HG03378 (cell line): Measurements from ENCODE around the gene RBFOX1.

Experiments
- ATAC-seq: cut with Tn5 transposase; IDR thresholded peaks from one replicate; pipeline ENCODE4 v1.9.1; 2021; ENCODE audit warnings: mild to moderate bottlenecking, moderate library complexity; ENCODE audit not compliant: unreplicated experiment

The RBFOX1 gene

GRCh38 chr16:7334801-7335560, 2.3 kb downstream of the RBFOX1 start:
- no peak for ATAC-seq

DNA sequence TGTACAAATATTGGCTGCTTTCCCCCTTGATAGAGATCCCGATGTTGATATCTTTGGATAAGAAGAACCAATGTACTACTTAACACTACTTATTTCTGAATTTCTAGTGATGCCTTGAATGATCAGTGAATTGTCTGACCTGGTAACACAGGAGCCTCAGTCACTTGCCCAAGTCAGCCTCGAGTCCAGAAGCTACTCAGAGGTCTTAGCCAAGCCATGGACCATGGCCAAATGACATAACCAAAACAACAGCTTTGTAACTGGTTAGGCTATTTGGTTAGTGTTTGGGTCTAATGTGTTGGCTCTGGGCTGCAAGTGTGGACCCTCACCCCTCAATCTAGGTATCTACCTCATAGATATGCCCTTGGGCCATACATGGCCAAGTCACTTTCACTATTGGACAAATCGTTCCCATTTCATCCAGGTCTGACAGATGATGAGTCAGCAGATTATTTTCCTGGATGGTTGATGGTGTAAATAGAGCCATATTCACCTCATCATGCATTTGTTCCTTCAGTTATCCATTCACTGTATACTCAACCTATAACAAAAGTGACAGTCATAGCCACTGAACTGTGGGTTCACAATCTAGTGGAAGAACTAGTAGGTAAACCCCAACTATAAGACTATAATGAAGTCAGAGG, 3.5 kb downstream of the RBFOX1 start:
- ATAC-seq: no peak

DNA sequence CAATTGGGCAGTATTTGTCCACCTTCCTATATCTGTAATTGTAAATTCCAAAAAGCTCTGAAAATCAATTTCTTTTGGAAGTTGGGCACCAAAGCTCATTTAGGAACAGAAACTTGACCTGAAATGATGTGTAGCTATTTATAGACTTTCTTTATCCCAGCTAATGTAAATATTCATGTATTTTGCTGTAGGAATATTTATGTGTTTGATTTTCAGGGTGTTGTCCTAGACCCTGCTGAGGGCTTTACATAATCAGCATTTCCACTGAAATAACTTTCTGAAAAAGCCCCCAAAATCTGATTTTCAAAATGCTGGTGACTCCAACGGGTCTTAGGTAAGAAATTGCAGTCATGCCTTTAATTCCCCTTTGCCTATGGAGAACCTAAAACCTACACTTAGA, 4.1 kb downstream of the RBFOX1 start:
- no peak for ATAC-seq

DNA sequence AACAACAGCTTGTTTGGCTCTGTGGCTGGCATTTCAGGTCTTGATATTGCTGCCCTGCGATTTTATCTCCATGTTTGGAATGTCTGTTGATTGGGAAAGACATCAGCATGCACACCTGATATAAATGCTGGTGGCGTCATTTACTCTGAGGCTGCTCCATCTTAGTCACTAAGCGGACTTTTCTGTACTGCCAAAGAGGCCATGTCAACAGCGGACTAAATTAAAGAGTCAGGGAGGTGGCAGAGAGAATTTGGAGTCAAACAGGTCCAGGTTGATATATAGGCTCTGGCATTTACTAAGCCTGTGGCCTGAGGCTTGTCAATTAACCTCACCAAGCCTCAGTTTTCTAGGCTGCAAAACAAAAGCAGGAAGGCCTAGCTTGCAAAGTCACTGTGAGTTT, 6.2 kb downstream of the RBFOX1 start:
- no peak for ATAC-seq

DNA sequence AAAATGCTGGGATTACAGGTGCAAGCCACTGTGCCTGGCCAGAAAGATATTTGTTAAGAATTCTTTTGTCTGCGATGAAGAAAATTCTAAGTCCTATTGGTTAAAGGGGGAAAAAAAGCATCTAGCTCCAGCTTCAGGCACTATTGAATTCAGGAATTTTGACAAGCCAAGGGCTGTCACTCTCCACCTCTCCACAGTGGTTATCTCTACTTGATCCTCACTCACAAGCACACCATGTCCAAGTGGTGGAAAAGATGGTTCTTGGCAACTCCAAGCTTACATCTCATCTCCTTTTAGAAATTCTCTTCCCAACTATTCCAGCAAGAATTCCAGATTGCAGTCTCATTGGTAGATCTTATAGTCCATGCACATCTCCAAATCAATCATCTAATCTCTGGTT, 7.1 kb downstream of the RBFOX1 start:
- no peak for ATAC-seq

DNA sequence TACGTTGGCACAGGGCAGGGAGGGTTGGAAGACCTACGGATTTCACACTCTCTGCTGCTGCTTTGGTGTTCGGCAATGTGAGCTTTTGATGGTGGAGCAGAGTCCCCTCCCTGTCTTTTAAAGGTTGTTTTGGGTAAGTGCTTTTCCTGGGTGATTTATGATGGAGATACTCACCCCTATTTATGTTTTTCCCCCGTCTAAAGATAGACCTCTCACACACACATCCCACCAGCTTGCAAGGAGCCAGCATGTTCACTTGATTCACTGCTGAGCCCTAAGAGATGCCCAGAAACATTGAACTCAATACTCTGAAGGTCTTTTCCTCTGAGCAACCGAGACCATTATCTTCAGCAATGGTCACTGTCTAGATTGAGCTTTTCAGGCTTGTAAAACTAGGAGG, 8.3 kb downstream of the RBFOX1 start:
- ATAC-seq: no peak

DNA sequence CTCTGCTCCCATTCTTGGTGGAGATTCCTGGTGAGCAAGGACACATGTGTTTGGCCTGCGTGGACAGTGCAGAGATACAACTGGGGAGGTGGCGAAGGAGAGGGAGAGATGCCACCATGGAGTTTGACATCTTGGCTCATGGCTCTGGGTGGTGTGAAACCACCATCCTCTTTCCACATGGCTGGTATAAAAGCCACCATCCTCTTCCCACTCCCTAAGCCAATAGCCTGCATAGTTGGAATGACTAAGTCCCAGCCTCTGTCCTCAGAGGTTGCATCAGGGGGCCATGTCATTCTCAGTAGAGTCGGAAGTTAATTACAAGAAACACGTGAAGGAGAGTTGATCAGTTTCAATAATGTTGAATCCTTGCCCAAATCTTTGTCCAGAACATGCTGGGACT, 10.0 kb downstream of the RBFOX1 start:
- no peak for ATAC-seq

DNA sequence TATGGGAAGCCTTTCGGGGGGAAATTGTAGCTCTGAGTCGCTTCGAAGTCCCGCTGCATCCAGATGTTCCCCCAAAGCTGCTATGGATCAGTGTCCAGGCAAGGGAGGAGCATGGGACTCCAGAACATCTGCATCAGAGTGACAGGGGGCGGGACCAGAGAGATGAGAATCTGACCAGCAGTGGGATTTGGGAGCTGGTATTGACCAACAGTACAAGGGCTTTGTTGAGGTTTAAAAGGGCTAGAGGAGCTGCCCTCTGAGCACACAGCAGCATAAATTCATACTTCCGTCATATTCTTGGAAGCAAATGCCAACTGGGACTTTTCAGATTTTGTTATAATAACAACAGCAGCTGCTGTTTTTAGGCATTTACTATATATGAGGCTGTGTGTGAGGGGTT, 10.6 kb downstream of the RBFOX1 start:
- ATAC-seq: no peak

GRCh38 chr16:7344830-7345780, 12.5 kb downstream of the RBFOX1 start:
- ATAC-seq: no peak

DNA sequence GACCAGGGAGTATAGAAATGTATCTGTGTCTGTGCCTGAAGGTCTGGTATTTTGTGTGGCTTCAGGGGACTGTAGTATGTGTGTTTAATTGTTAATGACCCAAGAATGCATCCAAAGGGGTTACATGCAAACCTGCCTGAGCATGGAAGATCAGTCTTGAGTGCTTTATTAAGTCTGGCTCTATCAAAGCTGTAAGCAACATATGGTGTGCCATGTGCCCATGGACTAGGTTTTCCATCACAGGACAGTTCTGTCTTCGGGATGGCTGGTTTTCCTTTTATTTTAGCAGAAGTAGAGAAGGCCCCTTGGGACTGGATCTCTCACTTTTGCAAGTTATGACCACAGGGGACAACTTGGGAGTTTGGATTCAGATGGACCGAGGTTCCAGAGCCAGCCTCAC, 18.2 kb downstream of the RBFOX1 start:
- no peak for ATAC-seq

DNA sequence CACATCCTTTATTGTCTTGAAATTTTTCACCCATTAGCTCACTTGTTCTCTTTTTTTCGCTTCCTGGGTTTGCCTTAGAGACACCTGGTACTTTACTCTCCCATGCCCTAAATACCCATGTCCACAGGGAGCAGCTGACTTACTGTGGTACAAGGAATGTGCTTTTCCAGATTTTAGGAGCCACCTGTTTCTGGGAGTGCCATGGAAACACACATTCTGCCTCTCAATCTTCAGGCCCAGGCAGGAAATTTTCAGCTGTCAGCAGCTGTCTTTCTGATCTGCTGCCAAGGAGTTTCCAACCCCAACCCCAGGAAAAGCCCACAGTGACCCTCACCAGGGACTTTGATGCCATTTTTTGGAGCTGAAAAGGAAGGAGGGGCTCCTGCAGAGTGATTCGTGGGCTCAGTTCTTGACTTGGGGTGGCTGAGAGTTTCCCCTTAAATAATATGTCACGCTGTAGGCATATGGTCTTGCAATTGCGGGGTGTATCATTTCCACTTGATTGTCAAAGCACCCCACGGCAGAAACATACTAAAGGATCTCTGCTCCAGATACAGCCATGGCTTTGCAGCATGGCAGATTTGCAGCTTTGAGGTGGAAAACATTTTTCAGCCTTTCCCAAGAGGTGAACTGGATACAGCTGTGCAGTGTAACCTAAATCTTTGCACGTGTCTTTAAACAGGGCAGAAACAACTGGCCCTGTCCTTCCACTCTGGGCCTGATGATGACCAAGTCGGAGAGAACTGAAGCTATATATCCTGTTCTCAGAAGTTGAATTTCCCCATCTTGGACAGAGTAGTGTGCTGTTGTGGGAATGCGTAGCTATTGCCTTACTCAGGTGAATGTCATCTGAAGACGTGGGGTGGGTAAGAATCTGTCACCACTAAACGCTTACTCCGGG, 19.2 kb downstream of the RBFOX1 start:
- ATAC-seq: no peak

GRCh38 chr16:7355758-7356157, 23.1 kb downstream of the RBFOX1 start:
- ATAC-seq: no peak

- no peak for ATAC-seq
These were observed 28.9 kb downstream of the RBFOX1 start for GRCh38 chr16:7361416-7362129.

GRCh38 chr16:7362231-7362630, 29.6 kb downstream of the RBFOX1 start:
- ATAC-seq: no peak

DNA sequence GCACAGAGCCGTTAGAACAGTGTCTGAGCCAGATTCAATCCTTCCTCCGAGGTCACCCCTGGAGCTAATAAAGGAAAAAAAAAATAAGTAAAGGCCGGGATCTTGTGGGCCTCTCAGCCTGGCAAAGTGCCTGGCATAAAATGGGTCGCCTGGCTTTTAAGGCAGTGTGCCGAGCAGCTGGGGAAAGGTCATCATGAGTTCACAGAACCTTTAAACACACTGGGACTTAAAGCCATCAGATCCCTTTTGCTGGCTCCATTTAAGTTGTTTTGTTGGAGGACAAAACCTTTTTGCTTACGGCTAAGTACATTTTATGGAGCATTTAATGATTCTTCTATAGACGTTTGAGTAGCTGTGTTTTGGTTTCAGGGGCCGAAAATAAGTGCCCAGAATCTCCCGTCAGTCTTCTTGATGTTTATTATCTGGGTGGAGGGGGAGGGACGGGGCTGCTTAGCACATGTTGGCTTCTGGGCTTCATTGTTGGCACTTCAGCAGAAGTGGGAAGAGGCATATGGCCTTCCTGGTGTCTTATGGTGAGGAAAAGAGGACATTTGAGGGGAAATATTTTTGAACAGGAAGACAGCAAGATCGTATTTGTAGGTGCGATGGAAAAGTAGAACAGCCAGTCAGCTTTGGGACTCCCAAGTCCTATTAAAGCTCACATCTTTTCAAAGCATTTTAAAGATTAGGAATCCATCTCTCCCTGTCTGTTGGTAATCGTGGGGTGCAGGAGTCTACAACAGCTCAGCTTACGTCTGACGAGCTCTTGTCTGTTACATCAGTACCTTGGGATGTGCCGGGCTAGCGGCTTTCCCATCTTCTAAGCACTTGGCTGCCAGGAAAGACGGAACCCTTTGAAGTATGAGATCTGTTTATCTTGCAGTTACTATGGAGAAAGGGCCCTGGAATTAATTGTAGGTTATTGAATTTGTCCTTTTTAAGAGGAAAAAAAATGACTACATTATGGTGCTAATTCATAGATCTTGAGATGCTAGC, 31.1 kb downstream of the RBFOX1 start:
- ATAC-seq: no peak

- ATAC-seq: no peak
These were observed 33.4 kb downstream of the RBFOX1 start for GRCh38 chr16:7366041-7366440.

DNA sequence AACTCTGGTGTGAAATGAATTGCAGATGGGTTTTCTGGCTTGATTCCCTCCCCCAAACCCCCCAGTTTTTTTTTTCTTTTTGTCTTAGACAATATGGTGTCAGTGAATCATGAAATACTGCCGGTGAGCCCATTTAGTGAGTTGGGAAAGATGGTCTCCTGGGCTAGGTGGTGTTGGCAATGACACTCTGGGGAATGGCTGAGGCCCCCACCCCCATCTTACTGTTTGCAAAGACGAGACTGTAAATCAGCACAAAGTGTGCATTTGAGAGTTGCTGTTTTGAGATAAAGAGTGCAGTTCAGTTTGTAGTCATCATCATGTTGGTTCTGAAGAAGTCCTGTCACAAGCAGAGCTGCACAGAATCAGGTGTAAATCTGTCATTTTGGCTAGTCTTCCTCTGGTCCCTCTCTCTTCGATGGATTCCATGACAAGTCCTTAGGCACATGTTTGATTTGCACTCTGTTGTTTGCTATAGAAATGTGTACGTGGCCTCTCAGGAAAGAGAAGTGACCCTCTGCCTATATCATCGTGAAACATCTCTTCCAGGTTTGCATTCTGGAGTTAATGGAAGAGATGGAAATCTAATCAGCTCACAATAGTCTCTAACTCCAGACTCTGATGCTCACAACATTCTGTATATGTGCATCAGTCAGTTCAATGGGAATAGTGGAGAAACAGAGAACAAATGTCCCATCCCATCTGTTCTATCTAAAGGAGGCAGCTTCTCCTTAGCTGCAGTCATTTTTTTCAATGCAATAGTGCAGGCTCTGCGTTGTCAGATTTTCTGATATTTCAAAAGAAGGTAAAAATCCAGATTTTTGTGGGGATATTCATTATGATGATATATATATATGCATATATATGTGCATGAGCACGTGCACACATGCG, 34.6 kb downstream of the RBFOX1 start:
- no peak for ATAC-seq

DNA sequence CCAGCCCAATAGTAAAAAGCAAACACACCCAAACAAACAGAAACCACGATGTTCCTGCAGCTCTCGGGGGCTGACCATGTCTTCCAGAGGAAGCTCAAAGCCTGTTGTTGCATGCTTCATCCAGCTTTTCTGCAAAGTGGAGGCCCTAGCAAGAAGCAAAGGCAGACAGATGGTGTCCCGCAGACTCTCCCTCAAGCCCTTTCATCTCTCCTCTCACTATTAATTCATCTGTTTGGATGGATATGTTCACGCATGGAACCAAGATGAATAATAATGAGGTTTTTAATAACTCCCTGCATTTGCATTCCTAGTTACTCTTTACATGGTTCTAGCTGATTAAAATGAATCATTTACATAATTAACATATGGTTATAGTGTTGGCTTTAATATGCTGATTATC, 36.6 kb downstream of the RBFOX1 start:
- no peak for ATAC-seq
